ENCODE data around the gene LCOR. TPM values are rescaled to one million over a fixed set of nuclear protein-coding genes. Genes with fewer than 3 reads are reported as not detected.

The LCOR gene
- total RNA-seq, 1 experiment from 2014 or later = 10.5 TPM

GRCh38 chr10:97005349-97005748 is 173.3 kb downstream of the LCOR start:
- Histone ChIP-seq H2AFZ (ENCODE audit: low read length) (no peak overlapping the region), H3K27me3 (ENCODE audit: low read length) (no peaks in the 10 kb centered on the region), H3K9me2 (replicated peaks; ENCODE audit: low read length) (no peaks in the 10 kb centered on the region), H3K36me3 (ENCODE audit: low read depth, low read length) (no peaks in the 10 kb centered on the region), H3F3A (ENCODE audit: low read length, unreplicated experiment) (no peaks in the 10 kb centered on the region), H3K27ac (ENCODE audit: low read length) (no peak overlapping the region), H3K9me3 (ENCODE audit: low read length) (no peaks in the 10 kb centered on the region), H4K20me1 (ENCODE audit: low read length) (no peaks in the 10 kb centered on the region), H3K4me1 (ENCODE audit: insufficient read depth, low read length) (peaks cover 9% of the 10 kb centered on the region), H3K79me2 (ENCODE audit: low read length) (no peaks in the 10 kb centered on the region), H3K9ac (ENCODE audit: low read length) (no peak overlapping the region), H3K4me2 (ENCODE audit: low read length) (no peak overlapping the region), H3K4me3 (ENCODE audit: low read length) (no peak overlapping the region)
- CTCF ChIA-PET = interaction anchor here (0.7 kb wide), 1 partner anchor 353 kb away, joined by 4 read pairs; no protein-coding TSS in a partner anchor
- no peak for ATAC-seq
- no TSS peak for BruUV-seq (replicated peaks)
- no peak for DNase-seq
- POLR2A ChIA-PET (ENCODE audit: unreplicated experiment) = no interaction called here
- TF ChIP-seq CTCF (conservative IDR thresholded peaks at IDR 0.05; ENCODE audit: low read depth, low read length) (no peak), EZH2phosphoT487 (IDR thresholded peaks at IDR 0.05; ENCODE audit: borderline replicate concordance, low read length) (no peak), EZH2 (IDR thresholded peaks at IDR 0.05; ENCODE audit: low read length, unreplicated experiment) (no peak)
- intact Hi-C loops (cut with micrococcal nuclease) = no loop called here

- Histone ChIP-seq H3K36me3 (ENCODE audit: low read depth, low read length) (no peaks in the 10 kb centered on the region), H3K9me3 (ENCODE audit: low read length) (no peaks in the 10 kb centered on the region), H3K9ac (ENCODE audit: low read length) (no peak overlapping the region), H4K20me1 (ENCODE audit: low read length) (no peaks in the 10 kb centered on the region), H3K4me1 (ENCODE audit: insufficient read depth, low read length) (no peaks in the 10 kb centered on the region), H3K4me2 (ENCODE audit: low read length) (no peak overlapping the region), H3K4me3 (ENCODE audit: low read length) (no peak overlapping the region), H3K27me3 (ENCODE audit: low read length) (no peaks in the 10 kb centered on the region), H3K79me2 (ENCODE audit: low read length) (no peaks in the 10 kb centered on the region), H3K27ac (ENCODE audit: low read length) (no peak overlapping the region), H2AFZ (ENCODE audit: low read length) (no peak overlapping the region), H3K9me2 (replicated peaks; ENCODE audit: low read length) (no peaks in the 10 kb centered on the region), H3F3A (ENCODE audit: low read length, unreplicated experiment) (no peaks in the 10 kb centered on the region)
- ATAC-seq (no peak), DNase-seq (no peak)
- CTCF ChIA-PET = no interaction called here
- intact Hi-C loops (cut with micrococcal nuclease) = no loop called here
- no TSS peak for BruUV-seq (replicated peaks)
- TF ChIP-seq CTCF (conservative IDR thresholded peaks at IDR 0.05; ENCODE audit: low read depth, low read length) = no peak
- TF ChIP-seq EZH2 (IDR thresholded peaks at IDR 0.05; ENCODE audit: low read length, unreplicated experiment) = no peak
- TF ChIP-seq EZH2phosphoT487 (IDR thresholded peaks at IDR 0.05; ENCODE audit: borderline replicate concordance, low read length) = no peak
- POLR2A ChIA-PET (ENCODE audit: unreplicated experiment) = no interaction called here
Measured at GRCh38 chr10:97006364-97006763, 174.3 kb downstream of the LCOR start.

DNA sequence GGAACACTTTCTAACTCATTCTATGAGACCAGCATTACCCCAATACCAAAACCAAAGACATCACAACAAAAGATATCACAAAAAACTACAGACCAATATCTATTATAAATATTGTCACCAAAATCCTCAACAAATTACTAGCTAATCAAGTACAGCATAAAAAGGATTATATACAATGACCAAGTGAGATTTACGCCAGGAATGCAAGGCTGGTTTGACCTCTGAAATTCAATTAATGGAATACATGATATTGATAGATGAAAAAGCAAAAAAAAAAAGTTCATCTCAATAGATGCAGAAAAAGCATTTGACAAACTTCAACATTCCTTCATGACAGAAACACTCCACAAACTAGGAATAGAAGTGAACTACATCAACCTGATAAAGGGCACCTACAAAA is 175.3 kb downstream of the LCOR start:
- H3K9me2 ChIP-seq (replicated peaks; ENCODE audit: low read length) = no peaks in the 10 kb centered on the region
- TF ChIP-seq EZH2 (IDR thresholded peaks at IDR 0.05; ENCODE audit: low read length, unreplicated experiment) = no peak
- no peak for TF ChIP-seq EZH2phosphoT487 (IDR thresholded peaks at IDR 0.05; ENCODE audit: borderline replicate concordance, low read length)
- no peak for TF ChIP-seq CTCF (conservative IDR thresholded peaks at IDR 0.05; ENCODE audit: low read depth, low read length)
- no peak overlapping the region for H3K4me3 ChIP-seq (ENCODE audit: low read length)
- H3K79me2 ChIP-seq (ENCODE audit: low read length) = no peaks in the 10 kb centered on the region
- H3K9ac ChIP-seq (ENCODE audit: low read length) = no peak overlapping the region
- ChIA-PET CTCF (no interaction called here), POLR2A (ENCODE audit: unreplicated experiment) (no interaction called here)
- BruUV-seq (replicated peaks) = no TSS peak
- H4K20me1 ChIP-seq (ENCODE audit: low read length) = no peaks in the 10 kb centered on the region
- intact Hi-C loops (cut with micrococcal nuclease) = no loop called here
- no peaks in the 10 kb centered on the region for H3K27me3 ChIP-seq (ENCODE audit: low read length)
- no peak overlapping the region for H2AFZ ChIP-seq (ENCODE audit: low read length)
- no peak overlapping the region for H3K27ac ChIP-seq (ENCODE audit: low read length)
- DNase-seq (no peak), ATAC-seq (no peak)
- H3K36me3 ChIP-seq (ENCODE audit: low read depth, low read length) = no peaks in the 10 kb centered on the region
- no peaks in the 10 kb centered on the region for H3F3A ChIP-seq (ENCODE audit: low read length, unreplicated experiment)
- no peaks in the 10 kb centered on the region for H3K9me3 ChIP-seq (ENCODE audit: low read length)
- H3K4me1 ChIP-seq (ENCODE audit: insufficient read depth, low read length) = no peaks in the 10 kb centered on the region
- H3K4me2 ChIP-seq (ENCODE audit: low read length) = no peak overlapping the region

Data from PC-3 (cell line).